ENCODE measurements around the gene PARD3B.

PARD3B gene

GRCh38 chr2:205590759-205591158, 1045.5 kb downstream of the PARD3B start:
- DNase-seq = no peak

GRCh38 chr2:205593891-205594290, 1048.6 kb downstream of the PARD3B start:
- DNase-seq = no peak

- no peak for DNase-seq
These were observed 1051.3 kb downstream of the PARD3B start for GRCh38 chr2:205596581-205596980.

- DNase-seq = no peak
These were observed 1060.5 kb downstream of the PARD3B start for GRCh38 chr2:205605638-205606304.

- DNase-seq = no peak
These were observed 1061.9 kb downstream of the PARD3B start for GRCh38 chr2:205607146-205607545.

- no peak for DNase-seq
These were observed 1063.8 kb downstream of the PARD3B start for GRCh38 chr2:205609113-205609512.

GRCh38 chr2:205610437-205610836, 1065.2 kb downstream of the PARD3B start:
- no peak for DNase-seq

GRCh38 chr2:205612636-205613035, 1067.4 kb downstream of the PARD3B start:
- DNase-seq = no peak

- no peak for DNase-seq
These were observed 1068.8 kb downstream of the PARD3B start for GRCh38 chr2:205613970-205614559.

- no peak for DNase-seq
These were observed 1069.7 kb downstream of the PARD3B start for GRCh38 chr2:205614965-205615364.

GRCh38 chr2:205617905-205618304, 1072.6 kb downstream of the PARD3B start:
- no peak for DNase-seq

- no peak for DNase-seq
These were observed 1074.3 kb downstream of the PARD3B start for GRCh38 chr2:205619600-205619999.

- DNase-seq = no peak
These were observed 1081.8 kb downstream of the PARD3B start for GRCh38 chr2:205627085-205627484.

- no peak for DNase-seq
These were observed 1083.1 kb downstream of the PARD3B start for GRCh38 chr2:205628422-205628821.

GRCh38 chr2:205629091-205629776, 1084.0 kb downstream of the PARD3B start:
- peak; percentile 19 for DNase-seq

- no peak for DNase-seq
These were observed 1088.7 kb downstream of the PARD3B start for GRCh38 chr2:205633994-205634393.

- no peak for DNase-seq
These were observed 1091.5 kb downstream of the PARD3B start for GRCh38 chr2:205636549-205637319.

- DNase-seq = no peak
These were observed 1092.0 kb downstream of the PARD3B start for GRCh38 chr2:205637320-205637602.

GRCh38 chr2:205637779-205638503, 1092.7 kb downstream of the PARD3B start:
- DNase-seq = no peak

GRCh38 chr2:205640716-205641115, 1095.4 kb downstream of the PARD3B start:
- no peak for DNase-seq

- DNase-seq = no peak
These were observed 1097.5 kb downstream of the PARD3B start for GRCh38 chr2:205642599-205643356.

GRCh38 chr2:205643391-205643885, 1098.2 kb downstream of the PARD3B start:
- DNase-seq = no peak
